Inflammatory macrophage treated with lipopolysaccharide for 4 hours (primary cell): ENCODE measurements around the gene ESPNL.

Experiments
- DNase-seq: peaks from one replicate; pipeline ENCODE4 v3.0.0-alpha.2; 2020

Gene ESPNL

GRCh38 chr2:238098901-238099713 lies 1.0 kb upstream of the ESPNL start:
- peak; percentile 56 for DNase-seq

GRCh38 chr2:238099714-238100048 lies 459 bp upstream of the ESPNL start:
- DNase-seq: no peak

GRCh38 chr2:238100821-238101771 lies 956 bp downstream of the ESPNL start:
- no peak for DNase-seq

GRCh38 chr2:238101891-238102841 lies 2.0 kb downstream of the ESPNL start:
- no peak for DNase-seq

GRCh38 chr2:238102865-238103264 lies 2.7 kb downstream of the ESPNL start:
- no peak for DNase-seq

GRCh38 chr2:238103465-238104225 lies 3.5 kb downstream of the ESPNL start:
- DNase-seq: no peak

GRCh38 chr2:238104226-238104690 lies 4.1 kb downstream of the ESPNL start:
- no peak for DNase-seq

- DNase-seq: no peak
Observed at GRCh38 chr2:238104691-238105371, 4.7 kb downstream of the ESPNL start.

GRCh38 chr2:238105506-238106338 lies 5.6 kb downstream of the ESPNL start:
- peak; percentile 33 for DNase-seq

- no peak for DNase-seq
Observed at GRCh38 chr2:238106339-238106697, 6.2 kb downstream of the ESPNL start.

GRCh38 chr2:238106698-238107524 lies 6.8 kb downstream of the ESPNL start:
- no peak for DNase-seq

GRCh38 chr2:238107525-238108422 lies 7.6 kb downstream of the ESPNL start:
- peak; percentile 49 for DNase-seq

GRCh38 chr2:238108423-238109183 lies 8.5 kb downstream of the ESPNL start:
- DNase-seq: peak; percentile 5

- no peak for DNase-seq
Observed at GRCh38 chr2:238113611-238114010, 13.5 kb downstream of the ESPNL start.

- no peak for DNase-seq
Observed at GRCh38 chr2:238114331-238114841, 14.2 kb downstream of the ESPNL start.

GRCh38 chr2:238114851-238115660 lies 14.9 kb downstream of the ESPNL start:
- no peak for DNase-seq
